GM10266 (cell line): ENCODE results near the gene MBD2.
A peak's percentile ranks its signal among the peaks of the same experiment; 100 is the strongest.

Source experiments
- DNase-seq: peaks from one replicate; pipeline ENCODE4 v3.0.0; 2012; ENCODE audit errors: extremely low spot score
- CTCF ChIP-seq: IDR thresholded peaks from 2 replicates; pipeline ENCODE4 v1.5.1; 2012; ENCODE audit warnings: mild to moderate bottlenecking, low read depth; ENCODE audit not compliant: control insufficient read depth, insufficient read depth; ENCODE audit errors: missing control alignments

The MBD2 gene

GRCh38 chr18:54192900-54193299, 31.6 kb downstream of the MBD2 start:
- no peak for DNase-seq
- TF ChIP-seq CTCF = no peak

GRCh38 chr18:54192415-54192814, 32.1 kb downstream of the MBD2 start:
- no peak for TF ChIP-seq CTCF
- DNase-seq = no peak

DNA sequence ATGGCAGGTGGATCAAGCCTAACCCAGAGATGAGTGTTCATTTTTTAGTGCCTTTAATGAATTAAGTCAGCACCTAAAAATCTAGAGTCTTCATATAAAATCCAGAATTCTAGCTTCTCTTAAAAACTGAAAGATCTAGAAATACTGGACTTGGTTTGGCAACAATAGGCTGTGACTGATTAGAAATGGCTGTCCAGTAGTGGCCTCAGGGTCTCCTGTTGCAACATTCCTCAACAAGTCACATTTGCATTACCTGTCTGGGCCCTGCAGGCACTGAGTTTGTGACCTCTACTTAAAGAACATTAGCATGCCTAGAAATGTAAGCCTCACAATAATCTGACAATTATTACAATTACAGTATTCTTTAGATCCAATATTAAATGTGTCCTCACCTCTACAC, 33.1 kb downstream of the MBD2 start:
- DNase-seq = no peak
- TF ChIP-seq CTCF = no peak

DNA sequence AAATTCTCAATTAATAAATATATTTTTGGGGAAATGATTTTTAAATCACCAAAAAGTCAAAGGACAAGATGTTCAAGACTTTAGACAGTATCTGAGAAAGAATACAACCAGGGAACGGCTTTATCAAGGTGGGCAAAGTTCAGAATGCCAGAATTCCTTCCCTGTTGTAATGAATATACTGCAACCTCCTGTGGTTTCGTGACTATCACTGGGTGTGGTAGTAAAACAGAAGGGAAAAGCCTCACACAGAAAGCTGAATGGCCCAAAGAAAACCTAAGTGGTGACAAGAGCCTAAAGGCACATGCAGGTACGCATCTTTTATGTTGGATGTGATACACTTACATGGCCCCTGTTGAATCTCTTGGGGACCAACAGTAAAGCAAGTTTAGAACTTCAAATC, 37.1 kb downstream of the MBD2 start:
- TF ChIP-seq CTCF = no peak
- DNase-seq = no peak

DNA sequence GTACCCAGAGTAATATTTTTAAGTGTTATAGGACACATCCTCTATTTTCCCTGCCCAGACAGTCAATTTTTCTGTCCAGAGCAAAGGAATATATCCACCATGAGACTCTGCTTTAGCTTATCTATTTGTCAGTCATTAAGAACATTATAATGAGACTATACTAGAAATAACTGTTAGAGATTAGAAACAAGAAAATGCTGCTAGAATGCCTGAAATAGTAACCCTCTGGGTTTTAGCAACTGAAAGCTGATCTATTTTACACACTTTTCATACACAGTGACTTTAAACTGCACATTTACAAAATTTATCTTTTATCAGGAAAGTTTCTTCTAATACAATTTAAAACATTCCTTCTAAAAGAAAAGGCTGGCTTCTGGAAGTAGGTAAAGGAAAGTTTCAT, 39.6 kb downstream of the MBD2 start:
- DNase-seq = no peak
- TF ChIP-seq CTCF = no peak

DNA sequence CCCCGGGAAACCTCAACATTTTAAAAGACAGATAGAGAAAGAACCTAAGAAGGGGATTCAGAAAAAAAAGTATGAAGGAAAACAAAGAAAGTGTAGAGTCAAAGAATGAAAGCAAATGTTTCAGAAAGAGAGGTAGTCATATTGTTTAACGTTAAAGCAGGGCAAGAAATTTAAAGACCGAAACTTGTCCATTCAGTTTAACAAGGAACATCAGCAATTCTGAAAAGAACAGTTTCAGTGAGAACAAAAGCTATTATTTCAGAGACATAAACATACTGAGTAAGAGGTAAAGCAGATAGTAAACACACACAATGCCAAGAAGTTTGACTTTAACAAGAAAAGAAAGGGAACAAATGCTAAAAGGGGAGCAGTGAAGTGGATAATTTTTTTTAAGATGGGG, 41.1 kb downstream of the MBD2 start:
- DNase-seq = no peak
- TF ChIP-seq CTCF = no peak

DNA sequence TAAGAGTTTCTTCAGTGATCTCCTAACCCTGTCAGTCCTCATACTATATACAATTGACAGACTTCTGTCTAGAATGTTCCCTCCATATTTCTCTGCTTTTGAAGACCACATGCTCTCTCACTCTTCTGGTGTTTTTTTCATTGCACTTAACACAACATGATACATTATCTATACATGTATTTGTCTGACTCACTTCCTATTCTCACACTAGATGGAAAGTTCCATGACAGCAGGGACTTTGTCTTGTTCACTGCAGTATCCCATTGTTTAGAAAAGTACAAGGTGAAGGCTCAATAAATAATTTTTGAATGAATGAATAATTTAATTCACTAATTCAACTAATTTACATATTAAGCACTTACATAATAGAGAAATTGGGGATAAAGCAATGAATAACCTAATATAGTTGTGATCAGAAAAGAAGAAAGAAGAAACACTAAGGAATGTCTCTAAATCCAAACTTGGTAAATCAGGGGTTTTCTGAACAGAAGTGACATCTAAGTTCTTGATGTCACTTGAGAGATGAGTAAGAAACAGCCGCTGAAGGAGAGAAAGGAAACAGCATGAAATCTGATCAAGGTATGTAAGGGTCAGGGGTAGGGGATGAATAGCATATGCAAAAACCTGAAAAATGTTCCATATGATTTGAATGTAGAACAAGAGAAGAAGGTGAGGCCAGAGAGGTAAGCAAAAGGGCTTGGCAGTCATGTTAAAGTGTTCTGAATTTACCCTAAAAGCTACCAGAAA, 42.4 kb downstream of the MBD2 start:
- peak; percentile 15 for DNase-seq
- no peak for TF ChIP-seq CTCF
